ENCODE measurements around the gene CISD1.

Gene CISD1

DNA sequence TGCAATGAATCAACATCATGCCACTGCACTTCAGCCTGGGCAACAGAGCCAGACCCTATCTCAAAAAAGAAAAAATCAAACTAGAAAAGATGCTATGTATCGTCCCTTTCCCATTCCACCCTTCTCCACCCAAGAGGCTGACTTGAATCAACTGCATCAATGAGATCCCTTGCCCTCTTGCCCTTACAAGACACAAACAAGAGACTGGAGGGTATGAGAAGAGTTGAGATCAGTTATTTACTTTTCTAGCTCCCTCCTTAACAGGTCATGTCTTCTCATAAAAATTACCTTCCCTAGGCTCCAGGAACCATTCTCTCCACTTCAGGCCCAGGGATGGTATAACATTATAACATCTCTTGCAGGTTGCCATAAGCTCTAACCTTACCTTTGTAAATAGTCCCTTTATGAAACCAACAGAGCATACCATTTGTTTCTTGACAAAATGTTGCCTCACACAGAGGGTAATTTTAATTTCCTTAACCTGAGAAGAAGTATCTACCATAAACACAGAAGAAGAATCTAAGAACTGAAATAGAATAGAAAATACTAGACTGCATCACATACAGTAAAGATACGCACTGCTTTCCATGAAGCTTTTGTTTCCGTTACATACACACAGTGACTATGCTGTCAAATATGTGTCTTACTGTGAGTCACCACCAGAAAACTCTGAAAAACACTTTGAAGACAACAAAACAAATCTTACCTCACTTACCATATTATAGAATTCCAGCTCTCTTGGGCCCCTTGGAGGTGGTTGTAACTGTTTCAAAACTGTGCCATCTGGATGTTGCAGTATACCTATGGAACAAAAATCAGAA is 31.7 kb upstream of the CISD1 start:
- H3K27me3 ChIP-seq (ENCODE audit: control insufficient read depth, insufficient read depth, low read length), result no peaks in the 10 kb centered on the region
- TF ChIP-seq, protein P1, sequence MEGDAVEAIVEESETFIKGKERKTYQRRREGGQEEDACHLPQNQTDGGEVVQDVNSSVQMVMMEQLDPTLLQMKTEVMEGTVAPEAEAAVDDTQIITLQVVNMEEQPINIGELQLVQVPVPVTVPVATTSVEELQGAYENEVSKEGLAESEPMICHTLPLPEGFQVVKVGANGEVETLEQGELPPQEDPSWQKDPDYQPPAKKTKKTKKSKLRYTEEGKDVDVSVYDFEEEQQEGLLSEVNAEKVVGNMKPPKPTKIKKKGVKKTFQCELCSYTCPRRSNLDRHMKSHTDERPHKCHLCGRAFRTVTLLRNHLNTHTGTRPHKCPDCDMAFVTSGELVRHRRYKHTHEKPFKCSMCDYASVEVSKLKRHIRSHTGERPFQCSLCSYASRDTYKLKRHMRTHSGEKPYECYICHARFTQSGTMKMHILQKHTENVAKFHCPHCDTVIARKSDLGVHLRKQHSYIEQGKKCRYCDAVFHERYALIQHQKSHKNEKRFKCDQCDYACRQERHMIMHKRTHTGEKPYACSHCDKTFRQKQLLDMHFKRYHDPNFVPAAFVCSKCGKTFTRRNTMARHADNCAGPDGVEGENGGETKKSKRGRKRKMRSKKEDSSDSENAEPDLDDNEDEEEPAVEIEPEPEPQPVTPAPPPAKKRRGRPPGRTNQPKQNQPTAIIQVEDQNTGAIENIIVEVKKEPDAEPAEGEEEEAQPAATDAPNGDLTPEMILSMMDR (IDR thresholded peaks at IDR 0.05), result no peak
- no peak overlapping the region for H3K4me2 ChIP-seq (ENCODE audit: low read length)
- no peaks in the 10 kb centered on the region for H3K9me3 ChIP-seq (ENCODE audit: control insufficient read depth, low read length)
- no peak overlapping the region for H3K4me3 ChIP-seq (ENCODE audit: low read depth, low read length)
- peaks cover 47% of the 10 kb centered on the region for H3K79me2 ChIP-seq
- no peak overlapping the region for H3K9ac ChIP-seq
- H3K4me1 ChIP-seq, result peaks cover 13% of the 10 kb centered on the region
- no peak overlapping the region for H2AFZ ChIP-seq
- no peak overlapping the region for H3K27ac ChIP-seq
- no peaks in the 10 kb centered on the region for H3K36me3 ChIP-seq (ENCODE audit: control insufficient read depth, insufficient read depth, low read length)

DNA sequence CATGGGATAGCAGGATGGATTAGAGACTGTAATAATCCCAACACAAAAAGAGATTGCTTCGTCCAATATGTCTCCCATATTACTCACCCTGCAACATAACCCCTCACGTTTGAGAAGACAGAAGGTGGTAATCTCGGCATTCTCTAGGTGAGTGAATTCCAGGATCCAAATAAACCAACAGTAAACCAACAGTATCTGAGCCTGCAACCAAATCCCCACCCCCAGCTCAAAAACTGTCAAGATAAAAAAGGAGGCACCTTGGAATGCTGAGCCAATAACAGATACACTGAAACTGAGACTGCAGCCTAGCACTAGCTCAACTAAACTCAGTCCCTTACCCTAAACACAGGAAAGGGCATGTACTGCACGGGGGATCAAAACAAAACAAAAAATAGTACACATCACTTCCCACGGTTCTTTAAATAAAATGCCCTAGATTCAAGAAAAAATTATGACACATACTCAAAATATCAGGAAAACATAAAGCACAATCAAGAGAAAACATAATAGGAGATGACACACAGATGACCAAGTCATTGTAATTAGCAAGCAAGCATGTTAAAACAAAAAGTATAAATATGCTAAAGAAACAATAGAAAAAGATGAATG is 29.3 kb upstream of the CISD1 start:
- H3K4me2 ChIP-seq (ENCODE audit: low read length), result peak overlapping the region; percentile 34
- H3K4me3 ChIP-seq (ENCODE audit: low read depth, low read length), result no peak overlapping the region
- peaks cover 13% of the 10 kb centered on the region for H3K4me1 ChIP-seq
- TF ChIP-seq, protein P1 (IDR thresholded peaks at IDR 0.05), result no peak
- no peaks in the 10 kb centered on the region for H3K36me3 ChIP-seq (ENCODE audit: control insufficient read depth, insufficient read depth, low read length)
- peaks cover 52% of the 10 kb centered on the region for H3K79me2 ChIP-seq
- no peak overlapping the region for H2AFZ ChIP-seq
- no peak overlapping the region for H3K9ac ChIP-seq
- no peaks in the 10 kb centered on the region for H3K27me3 ChIP-seq (ENCODE audit: control insufficient read depth, insufficient read depth, low read length)
- peak overlapping the region; percentile 33 for H3K27ac ChIP-seq
- no peaks in the 10 kb centered on the region for H3K9me3 ChIP-seq (ENCODE audit: control insufficient read depth, low read length)

- H3K27me3 ChIP-seq (ENCODE audit: control insufficient read depth, insufficient read depth, low read length), result no peaks in the 10 kb centered on the region
- peak overlapping the region; percentile 40 for H3K27ac ChIP-seq
- TF ChIP-seq, protein P1 (IDR thresholded peaks at IDR 0.05), result no peak
These were observed 28.4 kb upstream of the CISD1 start for GRCh38 chr10:58240531-58240930.

GRCh38 chr10:58241346-58241745 is 27.6 kb upstream of the CISD1 start:
- H3K79me2 ChIP-seq, result peaks cover 49% of the 10 kb centered on the region
- no peaks in the 10 kb centered on the region for H3K36me3 ChIP-seq (ENCODE audit: control insufficient read depth, insufficient read depth, low read length)
- no peaks in the 10 kb centered on the region for H3K27me3 ChIP-seq (ENCODE audit: control insufficient read depth, insufficient read depth, low read length)
- H3K4me1 ChIP-seq, result peaks cover 13% of the 10 kb centered on the region
- no peak overlapping the region for H3K4me3 ChIP-seq (ENCODE audit: low read depth, low read length)
- no peak overlapping the region for H2AFZ ChIP-seq
- H3K9ac ChIP-seq, result no peak overlapping the region
- H3K4me2 ChIP-seq (ENCODE audit: low read length), result peak overlapping the region; percentile 2
- H3K27ac ChIP-seq, result peak overlapping the region; percentile 40
- no peaks in the 10 kb centered on the region for H3K9me3 ChIP-seq (ENCODE audit: control insufficient read depth, low read length)
- TF ChIP-seq, protein P1 (IDR thresholded peaks at IDR 0.05), result no peak

More at GRCh38 chr10:58240531-58240930, 28.4 kb upstream of the CISD1 start:
- Histone ChIP-seq H2AFZ (no peak overlapping the region), H3K4me3 (ENCODE audit: low read depth, low read length) (no peak overlapping the region), H3K36me3 (ENCODE audit: control insufficient read depth, insufficient read depth, low read length) (no peaks in the 10 kb centered on the region), H3K9ac (no peak overlapping the region), H3K79me2 (peaks cover 53% of the 10 kb centered on the region), H3K4me2 (ENCODE audit: low read length) (no peak overlapping the region), H3K4me1 (peaks cover 13% of the 10 kb centered on the region), H3K9me3 (ENCODE audit: control insufficient read depth, low read length) (no peaks in the 10 kb centered on the region)
